NCI-H526 (cell line): Measurements from ENCODE around the gene XYLT2.

Experiments used
- DNase-seq, 2 experiments: peaks; one replicate each; lab custom pipeline; 2025; lab: John Stamatoyannopoulos, UW

XYLT2 gene

GRCh38 chr17:50363217-50364060 lies 17.5 kb downstream of the XYLT2 start:
- DNase-seq: no peak

- DNase-seq: no peak
These were observed 18.1 kb downstream of the XYLT2 start for GRCh38 chr17:50364061-50364458.

GRCh38 chr17:50364715-50365114 lies 18.8 kb downstream of the XYLT2 start:
- no peak for DNase-seq

- no peak for DNase-seq
These were observed 19.2 kb downstream of the XYLT2 start for GRCh38 chr17:50365165-50365564.

- DNase-seq: no peak
These were observed 19.9 kb downstream of the XYLT2 start for GRCh38 chr17:50365649-50366393.

GRCh38 chr17:50367401-50367800 lies 21.5 kb downstream of the XYLT2 start:
- no peak for DNase-seq

GRCh38 chr17:50370052-50370451 lies 24.1 kb downstream of the XYLT2 start:
- DNase-seq: no peak

- peak; percentile 62 to 68 for DNase-seq
These were observed 25.6 kb downstream of the XYLT2 start for GRCh38 chr17:50371526-50371925.

GRCh38 chr17:50372222-50372757 lies 26.4 kb downstream of the XYLT2 start:
- DNase-seq: no peak

GRCh38 chr17:50372758-50373556 lies 27.0 kb downstream of the XYLT2 start, which contains the start of the genes EME1 and MRPL27:
TSS of gene EME1 (plus strand) at chr17:50373229. CDS start at chr17:50375209, 1,980 bp downstream.
TSS of gene MRPL27 (minus strand) at chr17:50373184. CDS start at chr17:50373170, 14 bp downstream.
- DNase-seq: peak; percentile 90 to 96

GRCh38 chr17:50373705-50374104 lies 27.8 kb downstream of the XYLT2 start:
- no peak for DNase-seq

- no peak for DNase-seq
These were observed 30.1 kb downstream of the XYLT2 start for GRCh38 chr17:50375858-50376538.

- DNase-seq: no peak
These were observed 33.6 kb downstream of the XYLT2 start for GRCh38 chr17:50379351-50380132.

- DNase-seq: no peak
These were observed 34.7 kb downstream of the XYLT2 start for GRCh38 chr17:50380369-50381259.

- no peak for DNase-seq
These were observed 35.4 kb downstream of the XYLT2 start for GRCh38 chr17:50381260-50381815.

GRCh38 chr17:50381920-50382319 lies 36.0 kb downstream of the XYLT2 start:
- DNase-seq: no peak

- DNase-seq: no peak
These were observed 37.0 kb downstream of the XYLT2 start for GRCh38 chr17:50382931-50383330.

GRCh38 chr17:50386510-50386909 lies 40.6 kb downstream of the XYLT2 start:
- DNase-seq: no peak

- no peak for DNase-seq
These were observed 42.8 kb downstream of the XYLT2 start for GRCh38 chr17:50388728-50389127.
